Activated CD4-positive, alpha-beta T cell treated with anti-CD3 and anti-CD28 coated beads, Interleukin-2, Interleukin-4, amounts not matched to agents 100 ng/mL and 50 ng/mL, durations not matched to agents 16 hours and 8 hours (primary cell): Measurements from ENCODE around the gene CRYBG2.
"Not testable (repeated sequence)": the region's sequence is repeated elsewhere in the genome, so short reads cannot be mapped to it uniquely, and the experiment has no call there.

ENCODE experiments used
- DNase-seq: peaks from one replicate; pipeline ENCODE4 v3.0.0-alpha.2; 2020; ENCODE audit warnings: low spot score

Gene CRYBG2

DNA sequence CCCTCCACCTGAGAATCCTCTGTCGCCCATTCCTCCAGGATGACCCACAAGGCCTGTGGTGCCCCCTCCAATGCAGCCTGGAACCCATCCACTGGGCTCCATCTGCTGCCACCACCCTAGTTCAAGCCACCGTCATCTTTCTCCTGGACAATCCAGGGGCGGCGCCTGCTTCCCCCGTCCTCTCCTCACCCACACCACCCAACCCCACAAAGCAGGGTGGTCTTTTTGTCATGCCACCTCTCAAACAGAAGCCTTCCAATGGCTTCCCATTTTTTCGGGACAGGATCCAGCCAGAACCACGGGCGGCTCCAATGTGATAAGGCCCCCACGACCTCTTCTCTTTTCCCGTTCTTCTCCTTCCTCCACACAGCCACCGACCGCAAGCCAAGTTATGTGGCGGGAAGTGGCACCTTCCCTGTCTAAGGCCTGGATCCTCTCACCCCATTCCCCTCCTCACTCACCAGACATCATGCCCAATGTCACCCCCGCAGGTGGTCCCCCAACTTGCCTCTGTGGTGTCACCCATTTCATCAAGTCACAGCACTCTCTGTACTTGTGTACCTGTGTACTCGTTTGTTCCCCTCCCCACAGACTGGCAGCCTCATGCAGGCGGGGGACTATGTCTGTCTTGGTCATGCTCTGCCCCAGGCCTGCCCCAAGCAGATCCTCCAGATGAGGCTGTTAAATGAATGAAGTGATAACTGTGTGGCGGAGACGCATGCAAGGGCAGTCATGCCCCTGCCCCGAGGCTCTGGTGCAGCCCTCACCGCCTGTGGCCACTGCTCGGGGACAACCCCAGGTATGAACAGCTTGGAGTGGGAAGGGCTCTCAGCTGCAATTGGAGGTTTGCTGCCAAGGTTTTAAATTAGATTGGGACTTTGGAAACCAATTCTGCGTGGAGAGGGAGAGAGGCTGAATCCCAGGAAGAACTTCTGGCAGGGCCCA, 58.5 kb downstream of the CRYBG2 start:
- no peak for DNase-seq

DNA sequence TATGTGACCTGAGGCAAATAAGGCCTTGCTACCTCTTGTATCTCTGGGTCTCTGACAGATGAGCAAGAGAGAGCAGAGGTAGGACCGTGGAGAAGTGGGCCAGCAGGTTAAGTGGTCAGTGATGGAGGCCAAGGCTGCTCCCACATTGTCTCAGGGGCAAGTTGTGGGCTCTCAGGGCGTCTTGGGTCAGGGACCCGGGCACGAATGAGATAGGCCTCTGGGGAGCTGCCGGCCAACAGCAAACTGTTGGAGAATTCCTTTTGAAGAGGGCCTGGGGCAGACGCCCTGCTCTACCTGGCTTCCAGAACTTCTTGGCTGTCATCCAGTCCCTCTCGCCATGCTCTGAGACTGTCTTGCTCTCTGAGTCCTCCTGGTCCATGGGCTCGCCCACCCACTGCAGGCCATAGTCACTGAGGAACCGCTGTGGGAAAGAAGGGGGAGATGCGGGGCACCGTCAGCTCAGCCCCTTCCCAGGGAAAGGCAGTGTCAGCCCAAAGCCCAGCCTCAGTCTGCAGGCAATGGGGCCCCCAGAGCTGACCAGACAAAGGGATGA, 59.9 kb downstream of the CRYBG2 start:
- no peak for DNase-seq

DNA sequence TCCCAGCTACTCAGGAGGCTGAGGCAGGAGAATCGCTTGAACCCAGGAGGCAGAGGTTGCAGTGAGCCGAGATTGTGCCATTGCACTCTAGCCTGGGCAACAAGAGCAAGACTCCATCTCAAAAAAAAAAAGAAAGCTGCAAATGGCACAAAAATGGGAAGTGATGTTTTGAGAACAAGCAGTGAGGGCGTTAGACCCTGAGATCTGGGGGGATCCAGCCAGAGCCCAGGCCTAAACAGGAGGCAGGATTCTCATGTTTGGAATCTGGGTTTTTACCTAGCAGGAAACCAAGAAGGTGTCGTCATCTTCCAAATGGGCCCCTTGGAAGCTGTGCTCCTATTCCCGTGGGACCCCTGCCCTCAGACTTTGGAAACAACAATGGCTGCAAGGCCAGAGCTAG, 61.2 kb downstream of the CRYBG2 start:
- not testable (repeated sequence) for DNase-seq

DNA sequence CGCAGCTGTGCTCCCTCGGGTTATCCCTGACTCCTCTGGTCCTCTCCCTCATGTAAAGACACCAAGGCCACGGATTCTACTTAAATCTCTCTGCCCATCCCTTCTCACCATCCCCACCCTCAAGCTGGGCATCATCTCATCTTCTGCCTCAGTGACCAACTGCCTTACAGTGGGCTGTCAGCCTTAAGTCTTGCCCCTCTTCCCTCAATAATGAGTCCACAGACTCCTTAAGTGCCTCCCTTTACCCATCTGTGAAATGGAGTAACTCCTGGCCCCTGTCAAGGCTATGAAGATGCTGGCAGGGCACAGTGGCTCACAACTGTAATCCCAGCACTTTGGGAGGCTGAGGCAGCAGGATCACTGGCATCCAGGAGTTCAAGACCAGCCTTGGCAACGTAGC, 62.0 kb downstream of the CRYBG2 start:
- DNase-seq = no peak

DNA sequence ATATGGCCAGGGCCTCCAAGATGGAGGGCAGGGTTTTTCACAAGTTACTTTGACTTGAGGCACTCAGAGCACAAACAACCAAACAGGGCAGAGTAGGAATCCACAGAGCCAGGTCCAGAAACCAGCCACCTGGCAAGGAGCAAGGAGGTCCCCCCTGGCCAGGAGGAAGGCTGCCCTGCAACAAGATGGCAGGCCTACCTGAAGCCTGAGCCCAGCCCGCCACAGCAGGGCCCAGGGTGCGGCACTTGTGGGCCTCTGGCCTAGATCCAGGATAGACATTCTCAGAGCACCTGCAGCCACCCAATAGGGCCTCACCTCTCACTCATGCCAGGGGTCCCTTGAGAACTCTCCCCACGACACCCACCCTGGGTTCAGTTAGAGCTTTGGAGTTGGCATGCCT, 62.5 kb downstream of the CRYBG2 start:
- DNase-seq = no peak

GRCh38 chr1:26290882-26291261, 63.1 kb downstream of the CRYBG2 start:
- no peak for DNase-seq

DNA sequence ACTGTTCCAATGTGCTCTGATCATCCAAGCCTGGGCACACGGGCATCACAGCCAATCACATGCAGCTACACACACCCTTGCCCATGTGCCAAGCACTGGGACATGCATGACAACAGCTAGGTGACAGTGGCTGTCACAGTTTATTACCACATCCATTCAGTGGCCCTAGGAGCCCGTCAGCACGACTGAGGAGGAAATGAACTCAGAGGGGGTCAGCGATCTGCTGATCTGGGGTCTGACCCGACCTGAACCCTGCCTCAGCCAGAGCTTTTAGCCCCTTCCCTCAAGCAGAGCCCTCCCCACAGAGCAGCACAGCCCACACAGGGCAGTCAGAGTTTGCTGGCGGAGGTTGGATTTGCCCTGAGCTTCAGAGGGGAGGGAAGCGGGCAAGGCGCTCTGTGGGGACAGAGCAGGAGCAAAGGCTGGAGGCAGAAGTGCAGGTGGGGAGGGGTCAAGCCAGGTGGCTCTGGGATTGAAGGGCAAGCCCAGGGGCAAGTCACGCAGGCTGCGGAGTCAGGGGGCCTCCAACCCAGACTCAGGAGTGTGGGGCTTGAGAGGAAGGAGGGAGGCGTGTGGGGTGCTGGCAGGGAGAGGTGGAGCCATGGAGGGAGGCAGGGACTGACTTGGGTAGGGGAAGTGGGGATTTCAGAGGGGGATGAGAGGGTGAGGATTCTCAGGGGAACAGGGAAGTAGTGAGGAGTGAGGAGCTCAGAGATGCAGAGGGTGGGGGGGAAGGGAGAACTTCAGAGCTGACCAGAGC, 63.6 kb downstream of the CRYBG2 start:
- no peak for DNase-seq

DNA sequence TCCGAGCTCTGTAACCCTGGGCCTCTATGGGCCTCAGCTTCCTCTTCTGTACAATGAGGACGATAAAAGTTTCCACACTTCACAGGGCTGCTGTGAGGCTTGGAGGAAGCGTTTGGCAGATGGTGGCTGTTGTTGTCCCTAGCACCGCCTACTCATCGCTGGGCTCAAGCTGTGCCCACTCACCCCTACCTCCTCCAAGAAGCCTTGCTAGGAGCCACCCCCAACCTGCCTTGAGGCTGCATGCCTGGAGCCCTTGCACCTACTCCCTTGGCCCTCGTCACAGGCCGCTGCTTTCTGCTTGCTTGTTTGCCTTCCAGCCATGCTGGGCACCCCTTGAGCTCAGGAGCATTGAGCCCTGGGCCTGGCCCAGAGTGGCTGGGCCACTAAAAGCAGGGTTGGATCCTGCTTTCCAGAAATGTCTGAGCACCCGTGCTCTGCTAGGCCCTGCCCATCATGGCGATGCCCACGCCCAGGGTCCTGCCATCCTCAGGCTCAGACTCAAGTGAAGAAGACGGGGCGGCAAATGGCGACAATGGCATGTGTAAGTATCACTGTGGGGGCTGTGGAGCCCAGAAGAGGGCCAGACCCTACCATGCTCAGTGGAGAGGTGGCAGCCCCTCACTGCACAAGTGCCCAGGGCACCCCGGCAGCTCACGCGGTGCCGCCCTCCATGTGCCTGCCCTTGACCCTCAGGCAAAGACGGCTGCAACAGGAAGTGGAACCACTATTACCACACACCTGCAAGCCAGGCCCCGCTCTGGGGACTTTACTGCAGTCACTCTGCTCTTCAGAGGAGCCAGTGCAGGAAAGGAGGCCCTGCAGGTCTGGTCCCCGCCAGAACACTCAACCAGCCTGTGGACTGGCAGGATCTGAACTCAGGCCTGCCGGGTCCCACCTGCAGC, 64.5 kb downstream of the CRYBG2 start:
- DNase-seq = no peak

- DNase-seq = peak; percentile 85
These were observed 65.5 kb downstream of the CRYBG2 start for GRCh38 chr1:26288311-26288941.

- DNase-seq = no peak
These were observed 66.1 kb downstream of the CRYBG2 start for GRCh38 chr1:26287811-26288210.

GRCh38 chr1:26287033-26287711, 66.8 kb downstream of the CRYBG2 start:
- peak; percentile 84 for DNase-seq

DNA sequence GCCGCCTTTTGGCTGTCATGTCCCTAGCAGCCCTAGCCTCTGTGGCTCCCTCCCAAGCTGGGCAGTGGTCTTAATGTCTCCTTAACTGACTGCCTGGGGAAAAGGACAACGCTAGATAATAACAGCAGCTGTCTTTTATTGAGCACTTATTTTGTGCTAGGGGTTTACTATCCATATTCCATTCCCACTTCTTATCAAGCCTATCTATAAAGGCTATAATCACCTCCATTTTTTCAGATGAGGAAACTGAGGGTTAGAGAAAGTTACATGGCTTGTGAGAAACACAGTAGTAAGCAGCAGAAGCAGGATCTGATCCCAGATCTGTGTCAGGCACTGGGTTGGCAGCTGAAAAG, 67.9 kb downstream of the CRYBG2 start:
- DNase-seq = no peak

- peak; percentile 57 for DNase-seq
These were observed 68.4 kb downstream of the CRYBG2 start for GRCh38 chr1:26285366-26286063.

GRCh38 chr1:26284597-26285347, 69.2 kb downstream of the CRYBG2 start:
- DNase-seq = peak; percentile 96

DNA sequence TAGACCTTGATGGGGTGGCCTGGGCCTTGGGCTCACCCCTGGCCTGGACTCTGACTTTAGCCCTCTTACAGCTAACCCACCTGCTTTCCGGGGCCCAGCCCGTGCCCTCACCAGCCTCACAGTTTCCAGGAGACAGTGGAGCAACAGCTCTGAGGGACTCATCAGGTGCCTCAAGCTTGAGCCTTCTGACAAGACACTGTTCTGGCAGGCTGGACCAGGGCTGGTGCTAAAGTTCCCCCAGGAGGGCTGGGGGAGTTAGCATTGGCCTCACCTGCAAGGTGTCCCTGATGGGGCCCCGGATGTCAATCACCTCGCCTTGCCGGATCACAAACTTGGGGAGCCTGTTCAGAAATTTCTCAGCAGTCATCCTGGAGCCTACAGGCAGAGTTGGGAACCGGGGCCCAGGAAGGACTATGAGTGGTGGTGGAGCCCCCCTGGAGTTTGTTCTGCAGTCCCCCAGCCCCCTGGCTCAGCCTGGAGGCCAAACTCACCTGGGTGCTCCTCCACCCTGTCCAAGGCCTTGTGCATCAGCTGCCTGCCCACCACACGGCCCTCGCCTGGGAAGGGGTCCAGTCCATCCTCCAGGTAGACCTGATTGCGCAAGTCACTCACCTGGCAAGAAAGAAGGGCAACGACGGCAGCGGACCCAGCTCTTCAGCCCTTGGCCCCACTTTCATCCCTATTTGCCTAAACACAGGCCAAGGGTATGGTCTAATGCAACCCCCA, 69.9 kb downstream of the CRYBG2 start:
- DNase-seq = no peak

- DNase-seq = no peak
These were observed 70.6 kb downstream of the CRYBG2 start for GRCh38 chr1:26283279-26283853.

DNA sequence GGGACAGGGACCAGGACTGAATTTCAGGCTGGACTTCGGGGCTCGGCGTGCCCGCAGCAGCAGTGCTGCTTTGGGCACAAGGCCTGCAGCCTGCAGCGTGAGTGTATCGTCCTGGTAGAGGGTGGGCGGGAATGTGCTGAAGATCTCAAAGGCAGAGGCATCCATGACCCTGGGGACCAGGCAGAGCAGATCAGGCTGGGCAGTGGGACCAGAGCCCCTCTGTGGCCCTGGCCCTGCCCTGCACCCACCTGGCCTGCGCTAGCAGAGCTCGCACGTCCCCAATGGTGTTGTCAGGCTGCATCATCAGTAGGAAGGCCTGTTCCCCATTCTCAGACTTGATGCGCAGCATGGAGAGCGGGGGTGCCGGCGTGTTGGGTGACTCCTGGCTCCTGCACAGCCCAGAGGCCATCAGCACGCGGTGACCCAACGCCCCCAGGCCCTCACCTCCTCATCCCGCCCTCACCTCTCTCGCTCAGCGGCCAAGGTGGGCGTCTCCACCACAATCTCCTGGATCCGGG, 71.5 kb downstream of the CRYBG2 start:
- DNase-seq = no peak

GRCh38 chr1:26281971-26282370, 72.0 kb downstream of the CRYBG2 start:
- no peak for DNase-seq
